GM19351 (cell line): ENCODE measurements around the gene DSE.

Experiments used
- ATAC-seq: cut with Tn5 transposase; IDR thresholded peaks from one replicate; pipeline ENCODE4 v1.9.1; 2021; ENCODE audit warnings: mild to moderate bottlenecking, moderate library complexity; ENCODE audit not compliant: unreplicated experiment

The DSE gene

DNA sequence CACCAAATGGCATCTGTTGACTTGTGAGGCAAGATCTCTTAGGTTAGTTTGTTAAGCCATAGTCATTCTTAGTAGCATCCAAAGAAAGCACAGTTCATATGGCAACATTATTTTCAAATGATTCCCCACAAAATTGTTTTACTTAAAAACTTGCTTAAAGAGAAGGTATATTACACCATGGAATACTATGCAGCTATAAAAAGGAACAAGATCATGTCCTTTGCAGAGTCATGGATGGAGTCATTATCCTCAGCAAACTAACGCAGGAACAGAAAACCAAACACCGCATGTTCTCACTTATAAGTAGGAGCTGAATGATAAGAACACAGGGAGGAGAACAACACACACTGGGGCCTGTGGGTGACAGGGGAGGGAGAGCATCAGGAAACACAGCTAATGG lies 10.9 kb upstream of the DSE start:
- no peak for ATAC-seq

DNA sequence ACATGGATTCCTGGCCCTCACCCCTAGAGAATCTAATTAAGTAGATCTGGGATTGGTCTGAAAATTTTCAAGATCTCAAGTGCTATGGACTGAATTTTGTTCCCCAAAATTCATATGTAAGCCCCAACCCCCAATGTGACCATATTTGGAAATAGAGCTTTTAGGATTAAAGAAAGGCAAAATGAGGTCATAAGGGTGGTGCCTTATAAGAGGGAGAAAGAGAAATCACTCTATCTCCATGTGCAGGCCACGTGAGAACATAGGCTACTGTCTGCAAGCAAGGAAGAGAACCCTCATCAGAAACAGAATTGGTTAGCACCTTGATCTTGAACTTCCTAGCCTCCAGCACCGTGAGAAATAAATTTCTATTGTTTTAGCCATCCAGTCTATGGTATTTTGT lies 8.5 kb upstream of the DSE start:
- no peak for ATAC-seq

DNA sequence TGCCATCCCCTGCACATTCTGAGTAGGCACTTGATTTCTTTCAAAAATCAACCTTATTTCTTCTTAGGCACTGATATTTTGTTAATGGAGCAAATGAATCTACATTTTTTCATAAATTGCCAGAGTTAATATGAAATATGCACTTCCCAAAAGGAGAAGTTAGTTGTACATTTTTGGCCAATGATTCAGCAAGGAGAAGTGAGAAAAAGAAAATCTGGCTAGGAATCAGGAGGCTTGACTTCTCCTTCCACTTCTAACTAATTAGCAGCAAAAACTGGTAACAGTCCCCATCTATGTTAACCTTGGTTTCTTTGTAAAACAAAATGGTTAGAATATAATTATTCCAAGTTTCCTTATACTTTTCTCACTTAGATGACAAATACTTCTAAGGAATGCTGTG lies 7.0 kb upstream of the DSE start:
- no peak for ATAC-seq

DNA sequence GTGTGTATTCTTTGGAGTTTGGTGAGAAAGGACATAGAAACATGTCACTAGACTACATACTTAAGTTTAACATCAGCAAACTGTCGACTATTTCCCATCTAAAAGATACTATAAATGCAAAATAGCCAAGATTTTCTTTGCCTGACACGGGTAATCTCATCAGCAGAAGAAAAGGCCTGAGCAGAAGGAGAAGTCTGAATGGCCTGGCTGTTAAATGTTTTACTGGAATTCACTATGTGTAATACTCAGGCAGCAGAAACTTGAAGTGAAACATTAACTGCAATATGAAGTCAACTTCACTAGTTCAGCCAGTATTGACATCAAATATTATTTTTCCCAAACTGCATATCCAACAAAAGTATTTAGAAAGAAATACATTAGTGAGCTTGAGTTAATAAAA lies 6.4 kb upstream of the DSE start:
- ATAC-seq, result no peak

DNA sequence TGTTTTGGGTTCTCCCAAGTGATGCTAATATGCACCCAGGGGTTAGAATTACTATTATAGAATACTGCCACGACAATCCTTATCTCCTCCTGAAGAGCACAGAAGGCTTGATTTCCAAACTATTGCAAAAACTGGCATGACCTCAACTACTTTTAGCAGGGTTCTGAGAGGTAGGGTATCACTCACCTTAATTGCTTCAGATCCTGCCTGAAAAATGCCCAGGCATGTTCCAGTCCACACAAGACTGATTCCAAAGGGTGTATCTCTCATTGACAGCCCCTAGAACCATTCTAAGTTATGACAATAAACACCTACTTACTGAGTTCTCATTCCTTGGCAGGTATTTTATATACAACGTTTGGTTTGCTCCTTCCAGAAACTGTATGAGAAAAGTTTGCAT lies 5.0 kb upstream of the DSE start:
- no peak for ATAC-seq

DNA sequence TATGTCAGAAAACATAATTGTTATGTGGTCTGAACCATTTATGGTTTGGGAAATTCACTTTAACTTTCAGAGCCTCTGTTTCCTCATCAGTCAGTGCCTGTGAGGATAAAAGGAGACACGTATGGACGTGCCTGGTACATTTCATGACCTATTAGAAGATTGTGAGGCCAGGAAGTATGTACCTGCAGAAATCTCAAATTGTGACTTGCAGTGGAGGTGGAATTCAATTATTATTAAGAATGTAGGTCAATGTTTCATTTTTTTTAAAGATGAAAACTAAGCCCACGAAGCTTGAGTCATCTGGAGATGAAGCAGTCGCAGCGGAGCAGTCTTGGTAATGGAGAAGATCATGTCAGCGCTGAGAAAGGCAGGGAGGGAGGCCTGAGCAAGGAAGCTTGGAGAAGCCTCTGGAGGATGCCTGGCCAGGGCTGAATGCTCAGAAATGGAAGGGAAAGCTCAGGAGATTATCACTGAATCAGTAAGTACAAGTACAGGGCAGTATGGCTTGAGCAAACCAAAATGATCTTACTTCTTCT lies 3.9 kb upstream of the DSE start:
- ATAC-seq, result no peak

DNA sequence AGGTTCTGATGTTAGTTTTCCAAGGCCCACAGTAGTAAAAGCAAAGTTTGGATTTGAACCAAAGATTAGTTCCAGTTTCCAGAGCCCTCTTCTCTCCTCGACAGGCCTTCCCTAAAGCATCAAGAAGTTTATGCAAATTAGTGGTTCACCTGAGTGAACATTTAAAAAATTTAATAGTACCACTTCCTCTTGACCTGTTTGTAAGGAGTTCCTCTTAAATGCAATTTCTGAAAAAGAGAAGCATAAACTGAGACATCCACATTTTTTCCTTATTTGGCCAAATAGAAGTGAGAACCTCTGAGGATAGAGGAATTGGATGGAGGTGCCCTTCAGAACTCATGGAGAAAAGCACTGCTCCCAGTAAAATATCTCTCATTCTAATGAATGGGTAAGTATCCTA lies 1.2 kb upstream of the DSE start:
- ATAC-seq, result peak; percentile 51

DNA sequence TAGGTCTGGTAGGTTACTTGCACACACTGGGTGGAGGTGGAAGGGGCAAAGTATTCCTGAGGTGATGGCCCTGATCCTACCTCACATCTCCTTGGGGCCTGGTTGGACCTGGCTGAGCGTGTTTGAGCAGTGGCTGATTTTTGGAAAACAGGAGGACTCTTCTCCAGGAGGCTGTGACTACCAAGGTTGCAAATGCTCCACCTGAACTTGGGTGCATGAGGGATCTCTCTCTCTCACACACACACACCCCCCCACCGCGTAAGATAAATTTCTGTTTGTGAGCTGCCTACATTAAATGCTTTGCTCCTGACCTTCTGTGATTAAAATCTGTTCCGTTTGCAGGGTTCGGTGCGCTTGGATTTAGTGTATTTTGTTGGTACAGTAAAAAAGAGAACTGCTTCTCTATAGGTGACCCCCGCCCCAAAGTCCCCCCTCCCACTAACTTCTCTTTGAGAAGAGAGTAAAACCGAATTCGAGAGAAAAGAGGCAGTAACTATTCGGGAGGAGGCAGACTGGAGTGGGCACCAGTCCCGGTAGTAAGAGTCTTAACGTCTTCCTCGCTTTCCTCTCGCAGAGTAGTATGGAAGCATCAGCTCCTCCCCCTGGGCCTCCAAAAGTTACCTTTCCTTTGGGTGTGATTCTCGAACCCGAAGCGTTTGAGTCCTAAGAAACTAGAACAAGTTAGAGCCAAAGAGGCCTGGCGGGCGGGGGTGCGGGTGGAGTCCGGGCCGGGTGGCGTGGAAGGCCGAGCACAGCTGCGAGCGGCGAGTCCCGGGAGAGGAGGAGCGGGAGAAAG lies 585 bp upstream of the DSE start:
- ATAC-seq, result peak; percentile 41

DNA sequence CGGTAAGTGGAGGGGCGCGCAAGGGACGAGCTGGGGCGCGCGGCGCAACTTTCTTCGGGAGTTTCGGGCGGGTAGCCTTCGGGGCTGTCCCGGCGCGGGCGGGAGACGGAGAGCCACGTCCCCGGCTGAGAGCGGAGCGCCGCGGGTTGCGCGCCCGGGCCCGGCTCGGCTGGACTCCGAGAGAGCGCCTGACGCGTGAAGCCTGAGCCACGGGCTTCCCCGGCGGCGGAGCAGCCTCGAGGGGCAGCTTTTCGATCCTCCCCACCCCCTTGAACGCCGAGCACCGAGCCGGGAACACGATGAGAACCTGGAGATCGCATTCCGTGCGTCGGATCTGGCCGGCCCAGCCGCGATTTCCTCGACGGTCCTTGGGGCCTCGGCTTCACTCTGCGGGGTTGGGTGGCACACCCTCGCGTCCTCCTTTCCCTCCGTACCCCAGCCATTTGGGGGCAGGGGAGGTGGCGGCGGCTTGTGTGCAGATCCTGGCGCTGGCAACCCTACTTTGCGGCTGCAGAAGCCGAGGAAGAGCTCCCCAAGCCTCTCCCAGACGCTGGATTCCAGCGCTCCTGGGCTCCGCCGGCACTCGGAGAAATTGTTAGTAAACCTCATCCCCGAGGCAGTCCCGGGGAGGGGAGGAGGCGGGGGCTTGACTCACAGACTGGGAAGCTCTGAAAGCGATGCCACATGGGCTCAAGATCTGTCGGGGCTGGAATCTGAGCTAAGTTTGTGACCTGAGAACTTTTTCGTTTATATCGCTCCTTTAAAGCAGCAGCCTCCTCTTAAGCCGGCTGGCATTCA lies 572 bp downstream of the DSE start:
- peak; percentile 44 for ATAC-seq

DNA sequence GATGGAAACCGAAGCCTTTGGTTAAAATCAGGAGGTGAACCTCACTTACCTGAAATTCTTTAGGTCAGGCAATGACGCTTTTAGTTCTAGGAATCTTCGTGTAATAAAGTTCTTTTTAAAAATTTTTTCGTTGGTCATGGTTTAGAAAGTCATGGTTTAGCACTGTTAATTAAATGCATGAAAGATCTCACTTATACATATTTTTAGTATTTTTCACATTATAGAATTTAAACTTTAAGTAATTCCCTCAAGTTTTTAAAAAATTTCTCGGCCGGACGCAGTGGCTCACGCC lies 1.1 kb downstream of the DSE start:
- ATAC-seq, result no peak

DNA sequence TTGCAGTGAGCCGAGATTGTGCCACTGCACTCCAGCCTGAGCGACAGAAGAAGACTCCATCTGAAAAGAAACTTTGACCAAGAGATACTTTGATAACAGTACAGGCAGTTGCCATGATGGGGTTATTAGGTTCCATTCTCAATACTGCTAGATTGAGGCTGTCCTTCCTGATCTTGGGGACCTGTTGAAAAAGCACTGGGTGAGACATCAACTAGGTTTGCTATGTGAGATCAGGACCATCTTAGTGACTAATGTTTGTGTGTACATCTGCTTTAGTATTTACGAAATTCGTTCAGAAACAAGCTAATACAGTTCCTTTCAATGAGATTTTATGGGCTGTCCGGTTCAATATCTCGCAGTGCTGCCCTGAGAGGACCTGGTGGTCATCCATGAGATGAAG lies 2.6 kb downstream of the DSE start:
- no peak for ATAC-seq

DNA sequence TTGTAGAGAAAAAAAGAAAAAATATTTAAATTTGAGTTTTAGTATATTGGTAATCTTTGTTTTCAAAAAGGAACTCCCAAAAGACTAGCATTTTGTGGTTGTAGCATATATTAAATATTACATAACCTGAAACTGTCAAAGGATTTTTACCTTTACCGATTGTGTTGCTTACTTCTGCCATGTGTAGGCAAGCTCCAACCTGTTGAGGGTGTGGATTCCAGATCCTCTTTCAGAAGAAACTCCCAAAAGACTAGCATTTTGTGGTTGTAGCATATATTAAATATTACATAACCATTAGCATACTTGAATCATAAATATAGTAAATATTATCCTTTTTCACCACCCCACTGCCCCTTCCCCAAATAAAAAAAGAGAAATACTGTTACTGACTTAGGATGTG lies 3.2 kb downstream of the DSE start:
- no peak for ATAC-seq

DNA sequence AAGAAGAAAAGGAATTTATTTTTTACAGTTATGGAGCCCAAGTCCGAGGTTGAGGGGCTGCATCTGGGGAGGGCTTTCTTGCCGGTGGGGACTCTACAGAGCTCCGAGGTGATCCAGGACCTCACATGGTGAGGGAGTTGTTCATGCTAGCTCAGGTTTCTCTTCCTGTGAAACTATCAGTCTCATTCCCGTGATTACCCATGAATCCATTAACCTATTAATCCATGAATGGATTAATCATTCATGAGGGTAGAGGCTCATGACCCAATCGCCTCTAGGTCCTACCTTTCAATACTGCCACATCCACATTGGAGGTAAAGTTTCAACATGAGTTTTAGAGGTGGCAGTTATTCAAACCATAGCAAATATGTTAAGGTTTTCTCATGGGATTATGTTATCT lies 3.8 kb downstream of the DSE start:
- no peak for ATAC-seq

DNA sequence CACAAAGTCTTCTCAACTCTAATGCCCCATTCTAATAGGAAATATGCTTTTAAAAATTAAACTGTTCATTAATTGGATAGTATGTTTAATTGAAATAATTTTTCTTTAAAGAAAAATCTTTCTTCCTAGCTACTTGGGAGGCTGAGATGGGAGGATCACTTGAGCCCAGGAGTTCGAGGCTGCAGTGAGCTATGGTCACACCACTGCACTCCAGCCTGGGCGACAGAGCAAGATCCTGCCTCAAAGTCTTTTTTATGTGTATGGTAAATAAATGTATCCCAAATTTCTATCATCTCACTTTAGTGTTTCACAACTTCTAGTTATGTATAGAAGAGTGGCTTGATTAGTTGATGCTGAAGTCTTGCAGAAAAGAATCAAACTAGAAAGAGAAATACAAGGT lies 4.5 kb downstream of the DSE start:
- ATAC-seq, result no peak

DNA sequence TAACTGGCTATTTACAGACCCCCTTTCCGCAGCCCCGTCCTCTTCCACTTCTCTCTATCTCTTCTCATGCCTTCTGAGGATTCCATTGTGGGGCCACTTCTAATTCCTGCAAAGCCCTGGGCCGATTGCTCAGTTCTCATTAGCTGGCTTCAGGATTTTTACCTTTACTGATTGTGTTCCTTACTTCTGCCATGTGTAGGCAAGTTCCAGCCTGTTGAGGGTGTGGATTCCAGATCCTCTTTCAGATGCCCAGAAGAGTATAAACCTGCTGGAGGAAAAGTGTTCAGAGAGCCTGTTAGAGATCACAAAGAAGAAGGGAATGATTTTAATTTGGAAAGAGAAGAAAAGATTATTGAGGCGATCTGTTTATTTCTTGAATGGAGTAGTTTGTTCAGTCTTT lies 5.4 kb downstream of the DSE start:
- no peak for ATAC-seq

DNA sequence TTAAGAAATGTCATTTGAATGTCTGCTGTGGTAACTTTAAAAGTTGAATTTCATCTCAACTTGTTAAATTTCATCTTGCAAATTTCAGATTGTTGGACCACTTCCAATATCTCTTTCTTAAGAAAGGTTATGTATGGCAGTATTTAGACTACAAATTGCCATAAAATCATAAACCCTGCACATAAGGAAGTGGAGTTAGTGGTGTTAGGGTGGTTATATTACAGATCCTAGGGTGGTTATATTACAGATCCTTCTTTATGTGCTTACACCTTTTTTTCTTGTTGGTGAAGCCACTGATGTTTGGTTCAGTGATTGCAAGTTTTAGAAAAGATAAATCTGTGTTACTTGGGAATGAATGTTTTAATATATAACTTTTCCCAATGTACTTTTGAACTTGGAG lies 9.0 kb downstream of the DSE start:
- no peak for ATAC-seq

DNA sequence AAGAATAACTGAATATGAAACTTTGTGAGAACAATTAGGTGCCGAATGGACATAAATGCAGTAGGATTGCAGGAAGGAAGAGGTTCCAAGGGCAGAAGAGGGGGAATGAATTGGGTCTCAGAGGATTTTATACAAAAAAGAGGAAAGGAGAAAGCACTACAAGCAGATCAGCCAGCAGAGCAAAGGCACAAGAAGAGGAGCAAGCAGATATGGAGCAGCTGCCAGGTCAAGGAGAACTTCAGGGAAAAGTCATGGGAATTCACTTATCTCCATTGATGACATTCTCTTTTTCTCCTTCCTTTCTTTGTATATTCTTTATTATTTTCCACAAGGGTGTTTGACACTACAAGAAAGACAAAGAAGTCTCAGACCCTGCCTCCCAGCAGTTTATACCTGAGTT lies 9.6 kb downstream of the DSE start:
- ATAC-seq, result no peak

DNA sequence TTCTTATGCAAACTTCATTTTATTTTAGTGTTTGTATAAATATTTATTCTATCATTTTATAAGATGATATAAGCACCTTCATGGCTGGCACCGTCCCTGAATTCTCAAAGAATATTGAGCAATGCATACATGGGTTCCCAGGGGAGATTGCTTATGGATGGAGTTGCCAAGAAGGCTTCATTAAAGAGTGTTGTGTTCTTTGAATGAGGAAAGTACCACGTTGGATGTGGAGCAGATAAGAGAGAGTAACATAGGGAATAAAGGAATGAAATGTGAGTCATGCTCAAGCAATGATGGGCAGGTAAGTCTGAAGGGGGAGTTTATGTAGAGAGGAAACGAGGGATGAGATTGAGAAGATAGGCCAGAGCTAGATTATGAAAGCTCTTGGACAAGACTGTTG lies 10.3 kb downstream of the DSE start:
- no peak for ATAC-seq

DNA sequence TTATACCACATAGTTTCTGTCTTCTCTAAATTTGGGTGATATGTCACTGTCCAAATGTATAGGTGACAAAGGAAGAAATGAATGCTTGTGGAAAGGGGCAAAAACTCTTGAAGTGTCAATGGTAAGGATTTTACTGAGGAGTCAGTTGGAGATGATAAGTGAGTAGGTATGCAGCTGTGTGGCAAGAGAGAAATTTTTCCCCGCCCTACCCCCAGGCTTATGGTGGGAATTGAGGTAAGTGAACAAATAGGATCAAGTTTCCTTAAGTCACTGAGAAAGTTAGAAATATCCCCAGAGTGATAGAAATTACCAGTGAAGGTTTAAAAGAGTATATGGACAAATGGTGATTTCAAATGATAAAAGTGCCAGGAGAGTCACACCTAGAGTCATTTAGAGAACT lies 11.8 kb downstream of the DSE start:
- no peak for ATAC-seq

DNA sequence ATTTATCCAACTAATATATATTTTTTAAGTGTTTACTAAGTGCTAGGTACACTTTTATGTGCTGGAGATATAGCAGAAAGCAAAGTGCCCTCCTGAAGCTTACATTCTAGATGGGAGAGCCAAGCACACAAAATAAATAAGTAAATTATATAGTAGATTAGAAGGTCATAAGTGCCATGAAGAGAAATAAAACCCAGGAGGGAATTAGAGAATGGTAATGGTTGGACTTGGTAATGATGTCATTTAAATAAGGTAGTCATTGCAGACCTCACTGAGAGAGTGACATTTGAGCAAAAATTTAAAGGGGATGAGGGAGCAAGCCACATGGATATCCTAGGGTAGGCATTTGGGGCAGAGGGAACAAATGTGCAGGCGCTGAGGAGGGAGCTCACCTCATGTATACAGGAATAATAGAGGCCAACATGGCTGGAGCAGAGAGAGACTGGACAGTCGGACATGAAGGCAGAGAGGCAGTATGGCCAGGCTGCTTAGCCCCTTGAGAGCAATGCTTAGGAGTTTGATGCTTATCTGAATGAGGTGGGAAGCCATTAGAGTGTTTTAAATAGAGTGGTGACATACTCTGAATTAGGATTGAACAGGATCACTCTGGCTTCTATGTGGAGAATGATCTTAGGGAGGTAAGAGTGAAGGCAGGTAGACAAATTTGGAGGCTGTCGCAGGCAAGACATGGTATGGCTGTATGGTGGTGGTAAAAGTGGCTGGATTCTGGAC lies 14.1 kb downstream of the DSE start:
- no peak for ATAC-seq

DNA sequence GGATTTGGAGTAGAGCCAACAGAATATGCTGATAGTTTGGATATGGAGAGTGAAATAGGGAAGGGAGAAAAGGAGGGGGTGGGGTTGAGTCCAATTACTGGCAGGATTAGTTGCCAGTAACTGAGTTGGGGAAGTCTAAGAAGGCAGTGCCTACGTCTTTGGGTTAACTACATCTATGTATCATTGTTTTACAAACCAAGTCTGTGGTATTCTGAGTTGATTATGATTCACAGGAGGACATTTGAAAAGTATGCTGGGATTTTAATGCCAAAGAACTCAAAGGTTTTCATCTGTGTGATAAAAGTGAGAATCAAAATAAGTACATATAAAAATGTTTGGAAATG lies 14.7 kb downstream of the DSE start:
- no peak for ATAC-seq

DNA sequence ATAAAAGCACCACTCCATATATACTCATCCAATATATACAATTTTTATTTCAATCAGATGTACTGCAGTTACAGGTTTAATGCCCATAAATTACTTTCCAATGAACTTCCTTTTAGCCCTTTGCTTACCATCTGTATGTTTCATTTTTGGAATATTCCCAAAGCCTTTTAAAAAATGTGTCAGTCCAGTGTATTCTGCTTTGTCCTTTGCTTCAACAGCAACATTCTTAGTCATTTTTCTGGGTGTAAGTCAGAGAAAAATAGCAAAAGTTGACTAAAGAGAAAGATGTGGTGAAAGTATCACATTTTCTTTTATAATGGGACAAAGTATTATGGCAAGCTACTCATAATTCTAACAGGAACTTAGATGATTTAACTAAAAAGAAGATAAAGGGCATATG lies 15.2 kb downstream of the DSE start:
- ATAC-seq, result no peak
